Type B pancreatic cell (in vitro differentiated cells): ENCODE results near the gene B3GNT8. TPM values are rescaled to one million over a fixed set of nuclear protein-coding genes. Genes with fewer than 3 reads are reported as not detected.
"Not testable (repeated sequence)": the region's sequence is repeated elsewhere in the genome, so short reads cannot be mapped to it uniquely, and the experiment has no call there.

ENCODE experiments used
- DNase-seq: peaks from one replicate; pipeline ENCODE4 v3.0.0; 2021; ENCODE audit warnings: mixed read lengths; ENCODE audit not compliant: unreplicated experiment; ENCODE audit errors: extremely low spot score
- H3K27ac Mint-ChIP-seq: 2 replicates; pipeline ENCODE4 v1.8.0; 2021; ENCODE audit warnings: mild to moderate bottlenecking, mixed read lengths
- H3K27me3 Mint-ChIP-seq: 2 replicates; pipeline ENCODE4 v1.8.0; 2021; ENCODE audit warnings: mixed read lengths
- H3K36me3 Mint-ChIP-seq: 2 replicates; pipeline ENCODE4 v1.8.0; 2021; ENCODE audit warnings: mixed read lengths
- H3K4me1 Mint-ChIP-seq: one replicate; pipeline ENCODE4 v1.8.0; 2021; ENCODE audit warnings: mixed read lengths; ENCODE audit not compliant: unreplicated experiment
- H3K4me3 Mint-ChIP-seq: 2 replicates; pipeline ENCODE4 v1.8.0; 2021; ENCODE audit warnings: mild to moderate bottlenecking, mixed read lengths
- H3K9me3 Mint-ChIP-seq: 2 replicates; pipeline ENCODE4 v1.8.0; 2021; ENCODE audit warnings: mixed read lengths
- total RNA-seq: library from RNA; stranded (reverse); gene quantifications from 2 replicates; pipeline ENCODE4 v1.2.1, GENCODE V29; 2021; ENCODE audit warnings: low replicate concordance
- TF ChIP-seq, protein P1 (sequence below): fragments of 200-600 bp; sonication (generic); conservative IDR thresholded peaks from 2 replicates; pipeline ENCODE4 v1.5.0; 2021; ENCODE audit warnings: antibody characterized with exemption, mild to moderate bottlenecking

Gene B3GNT8
- total RNA-seq, 1 donor from 2014 or later, result 9.3 TPM

DNA sequence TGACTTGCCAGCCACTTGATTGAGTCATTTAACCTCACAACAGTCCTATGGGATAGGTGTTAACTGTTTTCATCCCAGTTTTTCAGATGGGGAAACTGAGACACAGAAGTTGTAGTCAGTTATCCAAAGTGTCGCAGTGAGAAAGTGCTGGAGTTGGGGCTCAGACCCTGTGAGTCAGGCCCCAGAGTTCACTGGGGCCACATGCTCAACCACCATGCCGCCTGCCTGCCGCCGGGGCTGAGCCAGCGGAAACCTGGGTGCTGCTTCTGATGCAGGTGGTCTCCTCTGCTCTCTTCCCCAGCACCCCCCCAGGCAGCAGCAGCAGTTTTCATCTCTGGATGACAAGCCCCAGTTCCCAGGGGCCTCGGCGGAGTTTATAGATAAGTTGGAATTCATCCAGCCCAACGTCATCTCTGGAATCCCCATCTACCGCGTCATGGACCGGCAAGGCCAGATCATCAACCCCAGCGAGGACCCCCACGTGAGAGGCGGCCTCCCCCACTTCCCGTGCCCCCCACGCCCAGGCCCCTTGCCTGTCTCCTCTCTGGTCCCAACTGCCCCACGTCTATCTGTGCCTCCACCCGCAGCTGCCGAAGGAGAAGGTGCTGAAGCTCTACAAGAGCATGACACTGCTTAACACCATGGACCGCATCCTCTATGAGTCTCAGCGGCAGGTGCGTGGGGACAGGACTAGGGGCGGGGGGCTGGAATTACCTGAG is 16.7 kb downstream of the B3GNT8 start:
- no peaks in the 10 kb centered on the region for H3K36me3 Mint-ChIP-seq
- no peak for DNase-seq
- no peak overlapping the region for H3K4me3 Mint-ChIP-seq
- peak overlapping the region; percentile 50 for H3K27ac Mint-ChIP-seq
- no peaks in the 10 kb centered on the region for H3K9me3 Mint-ChIP-seq
- TF ChIP-seq, protein P1, sequence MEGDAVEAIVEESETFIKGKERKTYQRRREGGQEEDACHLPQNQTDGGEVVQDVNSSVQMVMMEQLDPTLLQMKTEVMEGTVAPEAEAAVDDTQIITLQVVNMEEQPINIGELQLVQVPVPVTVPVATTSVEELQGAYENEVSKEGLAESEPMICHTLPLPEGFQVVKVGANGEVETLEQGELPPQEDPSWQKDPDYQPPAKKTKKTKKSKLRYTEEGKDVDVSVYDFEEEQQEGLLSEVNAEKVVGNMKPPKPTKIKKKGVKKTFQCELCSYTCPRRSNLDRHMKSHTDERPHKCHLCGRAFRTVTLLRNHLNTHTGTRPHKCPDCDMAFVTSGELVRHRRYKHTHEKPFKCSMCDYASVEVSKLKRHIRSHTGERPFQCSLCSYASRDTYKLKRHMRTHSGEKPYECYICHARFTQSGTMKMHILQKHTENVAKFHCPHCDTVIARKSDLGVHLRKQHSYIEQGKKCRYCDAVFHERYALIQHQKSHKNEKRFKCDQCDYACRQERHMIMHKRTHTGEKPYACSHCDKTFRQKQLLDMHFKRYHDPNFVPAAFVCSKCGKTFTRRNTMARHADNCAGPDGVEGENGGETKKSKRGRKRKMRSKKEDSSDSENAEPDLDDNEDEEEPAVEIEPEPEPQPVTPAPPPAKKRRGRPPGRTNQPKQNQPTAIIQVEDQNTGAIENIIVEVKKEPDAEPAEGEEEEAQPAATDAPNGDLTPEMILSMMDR, result no peak
- H3K4me1 Mint-ChIP-seq, result peaks cover 17% of the 10 kb centered on the region
- H3K27me3 Mint-ChIP-seq, result no peaks in the 10 kb centered on the region

DNA sequence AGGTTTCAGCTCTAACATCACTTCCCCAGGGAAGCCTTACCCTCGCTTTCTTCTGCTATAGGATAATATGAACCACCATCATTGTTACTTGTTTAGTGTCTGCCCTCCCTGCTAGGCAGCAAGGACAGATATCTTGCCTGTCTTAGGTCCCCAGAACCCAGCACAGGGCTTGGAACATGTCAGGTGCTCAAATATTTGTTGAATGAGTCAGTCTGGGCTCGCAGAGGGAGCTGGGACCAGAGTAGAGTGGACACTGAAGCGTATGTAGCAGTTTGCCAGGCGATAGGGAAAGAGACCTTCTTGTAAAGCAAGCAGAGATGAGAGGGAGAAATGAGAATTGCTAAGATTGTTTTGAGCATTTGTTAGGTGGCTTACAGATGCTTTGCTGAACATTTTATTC is 17.9 kb downstream of the B3GNT8 start:
- H3K9me3 Mint-ChIP-seq, result no peaks in the 10 kb centered on the region
- peaks cover 17% of the 10 kb centered on the region for H3K4me1 Mint-ChIP-seq
- TF ChIP-seq, protein P1, result no peak
- peak overlapping the region; percentile 88 for H3K27ac Mint-ChIP-seq
- H3K27me3 Mint-ChIP-seq, result no peaks in the 10 kb centered on the region
- no peak for DNase-seq
- no peaks in the 10 kb centered on the region for H3K36me3 Mint-ChIP-seq
- H3K4me3 Mint-ChIP-seq, result peak overlapping the region; percentile 6

DNA sequence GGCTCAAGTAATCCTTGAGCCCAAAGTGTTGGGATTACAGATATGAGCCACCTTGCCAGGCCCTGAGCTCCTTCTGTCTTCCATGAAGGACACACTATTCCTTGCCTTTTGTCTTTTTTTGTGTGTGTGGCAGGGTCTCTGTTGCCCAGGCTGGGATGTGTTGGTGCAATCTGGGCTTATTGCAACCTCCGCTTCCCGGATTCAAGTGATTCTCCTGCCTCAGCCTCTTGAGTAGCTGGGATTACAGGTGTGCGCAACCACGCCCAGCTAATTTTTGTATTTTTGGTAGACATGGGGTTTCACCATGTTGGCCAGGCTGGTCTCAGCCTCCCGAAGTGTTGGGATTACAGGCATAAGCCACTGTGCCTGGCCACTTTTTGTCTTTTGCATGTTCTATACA is 18.3 kb downstream of the B3GNT8 start:
- H3K36me3 Mint-ChIP-seq, DNase-seq, H3K9me3 Mint-ChIP-seq, H3K27me3 Mint-ChIP-seq, H3K4me3 Mint-ChIP-seq: not testable (repeated sequence)
- peak overlapping the region; percentile 88 for H3K27ac Mint-ChIP-seq
- peaks cover 17% of the 10 kb centered on the region for H3K4me1 Mint-ChIP-seq

DNA sequence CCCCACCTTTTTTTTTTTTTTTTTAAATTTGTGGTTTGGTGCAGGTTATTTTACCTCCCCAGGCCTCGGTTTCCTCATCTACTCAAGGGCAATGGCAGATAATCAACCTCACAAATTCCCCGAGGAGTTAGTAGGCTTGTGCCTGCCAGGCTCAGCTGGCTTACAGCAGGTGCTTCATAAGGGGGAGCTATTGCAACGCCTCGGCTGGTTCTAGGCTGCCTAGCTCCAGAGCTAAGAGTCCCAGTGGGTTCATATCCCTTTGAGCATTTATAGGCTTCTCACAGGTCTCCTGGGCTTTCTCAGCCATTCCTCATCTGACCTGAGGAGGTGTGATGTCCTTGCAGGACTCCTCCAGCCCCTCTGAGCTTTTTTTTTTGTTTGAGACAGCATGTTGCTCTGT is 18.9 kb downstream of the B3GNT8 start:
- TF ChIP-seq, protein P1, result no peak
- Mint-ChIP-seq H3K27me3 (no peaks in the 10 kb centered on the region), H3K4me1 (peaks cover 17% of the 10 kb centered on the region), H3K27ac (no peak overlapping the region), H3K4me3 (no peak overlapping the region), H3K36me3 (no peaks in the 10 kb centered on the region), H3K9me3 (no peaks in the 10 kb centered on the region)
- no peak for DNase-seq

DNA sequence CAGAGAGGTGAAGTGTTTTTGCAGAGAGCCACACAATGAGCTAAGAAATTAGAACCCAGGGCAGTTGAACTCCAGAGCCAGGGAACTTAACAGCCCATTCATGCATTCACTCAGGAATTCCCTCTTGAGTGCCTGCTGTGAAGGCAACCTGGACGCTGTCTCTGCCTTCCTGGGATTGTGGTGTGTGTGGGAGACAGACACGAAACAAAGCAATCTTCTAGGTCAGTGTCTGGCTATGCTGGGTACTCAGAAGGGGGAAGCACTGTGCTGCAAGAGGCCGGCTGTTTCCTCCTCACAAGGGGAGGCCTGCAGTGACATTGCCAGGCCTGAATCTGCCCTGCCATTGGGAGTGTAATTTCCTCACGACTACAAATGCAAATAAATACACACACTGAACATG is 19.9 kb downstream of the B3GNT8 start:
- peak overlapping the region; percentile 85 for H3K27ac Mint-ChIP-seq

DNA sequence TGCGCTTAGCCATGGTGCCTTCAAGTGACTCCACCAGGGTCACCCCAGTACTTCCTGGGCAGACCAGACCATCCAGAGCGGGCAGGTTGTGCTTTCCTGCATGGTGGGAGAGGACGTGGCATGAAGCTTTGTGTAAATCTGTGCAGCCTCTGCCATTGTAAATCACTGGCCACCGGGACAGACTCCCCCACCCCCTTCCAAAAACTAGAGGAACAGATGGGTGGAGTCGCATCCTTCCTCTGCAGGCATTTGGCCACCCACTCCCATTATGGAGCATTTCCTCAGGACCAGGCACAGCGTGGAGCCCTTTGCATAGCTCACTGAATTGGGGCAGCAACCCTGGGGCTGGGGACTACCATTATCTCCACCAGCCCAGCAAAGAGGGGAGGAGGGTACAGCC is 21.4 kb downstream of the B3GNT8 start:
- H3K9me3 Mint-ChIP-seq, result no peaks in the 10 kb centered on the region
- H3K4me1 Mint-ChIP-seq, result peaks cover 17% of the 10 kb centered on the region
- H3K36me3 Mint-ChIP-seq, result no peaks in the 10 kb centered on the region

More for the DNA sequence above, 19.9 kb downstream of the B3GNT8 start:
- no peak for DNase-seq
- Mint-ChIP-seq H3K27me3 (no peaks in the 10 kb centered on the region), H3K9me3 (no peaks in the 10 kb centered on the region), H3K4me3 (no peak overlapping the region), H3K4me1 (peaks cover 17% of the 10 kb centered on the region), H3K36me3 (no peaks in the 10 kb centered on the region)
- TF ChIP-seq, protein P1, result no peak

More for the DNA sequence above, 21.4 kb downstream of the B3GNT8 start:
- Mint-ChIP-seq H3K27me3 (no peaks in the 10 kb centered on the region), H3K4me3 (no peak overlapping the region), H3K27ac (no peak overlapping the region)
- DNase-seq, result no peak
- TF ChIP-seq, protein P1, result no peak
